Ureter (tissue), 1 donor: ENCODE results near the gene PRICKLE3. TPM values are rescaled to one million over a fixed set of nuclear protein-coding genes. Genes with fewer than 3 reads are reported as not detected.
"Not testable (repeated sequence)": the region's sequence is repeated elsewhere in the genome, so short reads cannot be mapped to it uniquely, and the experiment has no call there.

Experiments
- DNase-seq: peaks from one replicate; pipeline ENCODE4 v3.0.0-alpha.2; 2020; ENCODE audit warnings: low spot score
- total RNA-seq: library from RNA; stranded (reverse); gene quantifications from one replicate; pipeline ENCODE4 v1.2.4, GENCODE V29; 2023
- donor health status: DM: yes; HTN: yes; CAD: no.

The PRICKLE3 gene
- total RNA-seq, 1 donor from 2014 or later = 24.7 TPM

DNA sequence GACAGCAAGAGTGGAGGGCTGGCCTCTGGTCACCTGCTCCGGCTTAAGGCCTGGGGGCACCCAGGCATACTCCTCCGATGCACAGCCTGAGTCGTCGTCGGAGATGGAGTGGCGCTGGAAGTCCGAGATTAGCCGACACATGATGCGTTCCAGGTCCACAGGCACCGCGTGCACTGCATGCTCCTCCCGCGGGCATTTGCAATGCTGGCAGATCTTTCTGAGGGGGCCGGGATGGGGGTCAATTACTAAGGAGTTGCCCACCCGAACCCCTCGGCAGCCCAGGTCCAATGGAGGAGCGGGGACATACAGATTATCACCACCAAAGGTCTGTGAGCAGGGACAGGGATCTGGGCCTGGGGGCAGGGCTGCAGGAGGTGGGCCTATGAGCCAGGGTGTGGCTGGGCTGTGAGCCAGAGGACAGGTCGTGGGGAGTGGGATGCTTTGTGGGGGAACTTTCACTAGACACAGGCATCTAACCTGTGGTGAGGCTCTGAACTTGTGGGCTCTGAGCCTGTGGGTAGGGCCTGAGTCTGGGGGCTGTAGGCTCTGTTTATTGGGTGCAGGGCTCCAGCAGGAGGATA lies 2.4 kb downstream of the PRICKLE3 start:
- no peak for DNase-seq

DNA sequence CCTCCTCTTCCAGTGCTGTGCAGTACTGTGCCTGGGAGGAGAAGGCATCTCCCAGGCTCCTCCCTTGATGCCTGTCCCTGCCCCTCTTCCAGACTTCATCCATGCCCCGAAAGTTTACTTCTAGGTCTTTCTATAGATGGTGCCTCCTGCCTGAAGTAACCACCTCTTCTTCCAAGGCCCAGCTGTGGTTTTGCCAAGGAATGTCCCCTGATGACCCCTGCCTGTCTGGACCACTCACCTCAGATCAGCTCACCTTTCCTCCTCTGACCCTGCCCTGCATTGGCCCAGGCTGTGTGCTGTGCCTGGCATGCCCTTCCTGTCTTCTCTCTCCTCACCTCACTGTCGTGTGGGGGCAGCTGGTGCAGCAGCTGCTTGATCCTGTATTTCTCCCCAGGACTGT lies 6.8 kb downstream of the PRICKLE3 start:
- no peak for DNase-seq

GRCh38 chrX:49178537-49178936 lies 7.6 kb downstream of the PRICKLE3 start:
- no peak for DNase-seq

DNA sequence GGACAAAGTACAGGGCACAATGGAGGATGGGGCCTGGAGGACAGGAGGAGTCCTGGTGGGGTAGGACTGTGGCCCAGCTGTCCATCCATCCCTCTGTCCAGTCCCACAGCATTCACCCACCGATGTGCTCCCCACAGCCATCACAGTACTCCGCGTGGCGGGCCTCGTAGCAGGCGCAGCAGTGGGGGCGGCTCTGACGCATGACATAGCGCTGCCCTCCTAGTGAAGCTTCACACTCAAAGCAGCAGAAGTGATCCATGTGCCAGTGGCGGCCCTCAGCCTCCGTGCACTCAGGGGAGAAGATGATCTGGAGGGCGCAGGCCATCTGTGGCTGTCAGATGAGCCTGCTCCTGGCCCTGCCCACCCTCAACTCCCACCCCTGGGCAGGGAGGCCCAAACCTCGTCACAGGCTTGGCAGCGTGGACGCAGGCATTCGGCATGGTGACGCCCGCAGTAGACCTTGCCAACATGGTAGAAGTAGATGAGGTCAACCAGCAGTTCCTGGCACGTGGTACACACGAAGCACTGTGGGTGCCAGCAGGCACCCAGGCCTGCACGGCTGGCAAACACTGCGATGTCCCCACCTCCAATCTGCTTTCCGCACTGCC lies 8.2 kb downstream of the PRICKLE3 start:
- DNase-seq = no peak

DNA sequence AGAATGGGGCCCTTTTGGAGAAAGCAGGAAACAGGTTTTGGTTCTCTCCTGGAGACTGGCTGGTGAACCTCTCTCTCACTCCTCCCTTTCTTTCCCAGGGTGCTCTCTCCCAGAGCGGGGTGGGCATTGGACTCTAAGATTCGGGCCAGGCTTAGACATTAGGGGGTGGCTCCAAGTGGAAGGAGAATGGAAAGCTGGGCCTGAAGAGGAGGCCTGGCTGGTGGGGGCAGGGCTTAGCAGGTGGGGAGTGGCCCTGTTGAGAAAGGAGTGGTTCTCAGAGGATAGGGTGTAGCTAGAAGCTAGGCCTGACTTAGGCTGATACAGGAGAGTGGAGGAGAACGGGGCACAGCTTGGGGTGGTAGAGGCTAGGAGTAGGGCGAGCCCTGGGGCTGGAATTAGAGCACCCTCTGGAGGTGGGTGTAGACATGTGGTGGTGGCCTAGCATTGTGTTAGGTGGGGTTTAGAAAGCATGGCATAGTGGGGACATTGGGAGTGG lies 8.8 kb downstream of the PRICKLE3 start:
- DNase-seq = no peak

GRCh38 chrX:49176421-49177326 lies 9.5 kb downstream of the PRICKLE3 start:
- peak; percentile 75 for DNase-seq

GRCh38 chrX:49175435-49176274 lies 10.5 kb downstream of the PRICKLE3 start:
- DNase-seq = no peak

DNA sequence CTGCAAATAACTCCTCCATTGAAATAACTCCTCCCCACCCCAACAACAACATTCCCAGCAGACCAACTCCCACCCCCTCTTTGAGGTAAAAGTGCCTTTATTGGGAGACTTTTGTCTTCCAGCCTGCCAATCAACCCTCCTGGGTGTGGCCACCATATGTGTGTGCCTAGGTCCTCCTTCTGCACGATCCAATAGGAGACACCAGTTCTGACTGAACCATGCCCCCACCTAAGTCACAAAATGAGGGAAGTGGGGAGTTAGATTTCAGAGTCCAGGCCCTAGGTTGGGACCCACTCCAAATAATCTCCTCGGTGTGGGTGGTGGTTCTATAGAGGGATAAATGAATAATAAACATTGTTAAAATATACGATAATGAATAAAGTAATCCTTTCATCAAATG lies 11.4 kb downstream of the PRICKLE3 start:
- no peak for DNase-seq

DNA sequence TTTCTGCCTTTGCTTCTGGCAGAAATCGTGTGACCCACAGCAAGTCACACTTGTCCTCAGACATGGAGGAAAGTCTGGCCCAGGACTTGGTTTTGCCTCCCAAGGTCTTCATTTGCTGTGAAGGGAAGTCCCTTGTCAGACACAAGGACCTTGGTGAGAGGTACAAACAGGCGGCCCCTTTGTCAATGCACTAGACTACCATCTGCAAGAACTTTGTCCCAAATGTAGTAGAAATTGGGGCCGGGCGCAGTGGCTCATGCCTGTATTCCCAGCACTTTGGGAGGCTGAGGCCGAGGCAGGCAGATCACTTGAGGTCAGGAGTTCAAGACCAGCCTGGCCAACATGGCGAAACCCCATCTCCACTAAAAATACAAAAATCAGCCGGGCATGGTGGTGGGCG lies 12.6 kb downstream of the PRICKLE3 start:
- not testable (repeated sequence) for DNase-seq

GRCh38 chrX:49172280-49172780 lies 13.8 kb downstream of the PRICKLE3 start:
- DNase-seq = peak; percentile 74

GRCh38 chrX:49171752-49172279 lies 14.4 kb downstream of the PRICKLE3 start, which contains the start of gene PLP2:
Gene PLP2 (plus strand): TSS chrX:49171898. CDS start chrX:49172001, 103 bp downstream.
- no peak for DNase-seq

DNA sequence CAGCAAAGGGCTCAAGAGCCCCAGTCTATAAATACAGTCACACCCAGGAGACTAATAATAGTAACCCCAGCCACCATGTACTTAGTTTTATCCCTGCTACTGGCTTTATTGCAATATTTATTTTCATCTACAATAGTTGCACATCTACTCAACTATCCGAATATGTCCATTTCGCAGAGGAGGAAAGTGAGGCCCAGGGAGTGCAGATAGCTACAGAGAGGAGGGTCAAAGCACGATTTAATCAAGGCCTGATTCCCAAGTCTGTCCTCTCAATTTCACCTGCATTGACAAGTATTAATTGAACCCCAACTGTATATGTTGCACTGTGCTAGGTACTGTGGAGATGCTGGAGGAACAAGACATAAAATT lies 18.4 kb downstream of the PRICKLE3 start:
- DNase-seq = no peak

GRCh38 chrX:49166914-49167739 lies 19.0 kb downstream of the PRICKLE3 start:
- peak; percentile 82 for DNase-seq

GRCh38 chrX:49165901-49166881 lies 20.0 kb downstream of the PRICKLE3 start:
- peak; percentile 91 for DNase-seq

- no peak for DNase-seq
Measured at GRCh38 chrX:49164589-49165360, 21.4 kb downstream of the PRICKLE3 start.

DNA sequence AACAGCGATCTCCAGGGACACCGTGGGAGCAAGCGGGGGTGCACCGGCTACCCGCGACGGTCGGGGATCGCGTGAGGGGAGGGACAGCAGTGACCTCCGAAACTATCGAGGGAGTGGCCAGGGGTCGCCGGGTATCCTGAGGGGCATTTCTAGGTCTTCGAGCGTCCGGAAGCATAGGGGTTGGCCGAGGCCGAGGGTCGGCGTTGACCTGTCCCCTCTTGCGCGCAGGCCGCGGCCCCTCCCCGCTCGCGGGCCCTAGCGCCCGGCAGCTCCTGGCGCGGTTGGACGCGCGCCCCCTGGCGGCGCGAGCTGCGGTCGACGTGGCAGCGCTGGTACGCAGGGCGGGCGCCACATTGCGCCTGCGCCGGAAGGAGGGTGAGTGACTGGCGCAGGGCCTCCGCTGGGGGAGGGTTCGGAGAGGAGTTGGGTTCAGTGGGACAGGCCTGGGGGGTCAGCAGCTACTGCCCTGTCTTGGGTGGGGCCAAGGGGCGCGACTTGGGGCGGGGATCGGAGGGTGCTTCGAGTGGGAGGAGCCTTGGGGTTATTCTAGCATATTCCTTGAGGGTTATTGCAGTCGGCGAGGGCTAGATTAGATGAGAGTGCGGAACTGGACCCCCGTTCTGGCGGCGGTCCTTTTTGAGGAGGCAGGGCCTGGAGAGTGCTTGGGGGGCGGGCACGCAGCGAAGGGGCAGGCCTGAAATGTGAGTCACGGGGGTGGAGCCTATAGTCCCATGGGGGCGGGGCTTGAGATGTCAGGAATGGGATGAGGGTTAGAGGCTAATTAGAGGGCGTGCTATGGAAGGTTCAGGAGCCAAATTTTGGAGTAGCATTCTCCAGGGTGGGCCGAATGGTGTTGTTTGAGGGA lies 22.4 kb downstream of the PRICKLE3 start:
- peak; percentile 86 for DNase-seq

DNA sequence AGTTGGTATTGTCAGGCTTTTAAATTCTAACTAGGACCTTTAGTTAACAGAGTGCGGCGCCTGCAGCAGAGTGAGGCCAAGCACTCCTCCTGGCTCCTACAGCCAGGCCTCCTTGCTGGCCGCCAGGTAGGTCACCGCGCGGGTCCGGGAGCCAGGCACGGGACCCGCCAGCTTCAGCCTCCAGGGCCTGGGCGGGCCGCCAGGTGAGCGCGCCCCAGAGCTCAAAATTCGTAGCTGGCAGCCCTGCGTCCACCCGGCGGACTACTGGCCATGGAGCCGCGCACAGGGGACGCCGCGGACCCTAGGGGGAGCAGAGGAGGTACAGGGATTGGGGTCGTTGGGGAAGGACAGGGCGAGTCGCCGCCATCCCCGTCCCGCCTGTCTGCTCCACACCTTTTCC lies 23.6 kb downstream of the PRICKLE3 start, which contains the start of gene MAGIX:
Gene MAGIX, plus strand, starts transcription at position 139 of the 400 bp plus-strand sequence. Its CDS starts 132 bp downstream, at position 271.
- DNase-seq = no peak
